ENCODE measurements around the gene TRPM5.

GRCh38 chr11:2461253-2461955, 17.1 kb upstream of the TRPM5 start:
- TF ChIP-seq, protein P1, sequence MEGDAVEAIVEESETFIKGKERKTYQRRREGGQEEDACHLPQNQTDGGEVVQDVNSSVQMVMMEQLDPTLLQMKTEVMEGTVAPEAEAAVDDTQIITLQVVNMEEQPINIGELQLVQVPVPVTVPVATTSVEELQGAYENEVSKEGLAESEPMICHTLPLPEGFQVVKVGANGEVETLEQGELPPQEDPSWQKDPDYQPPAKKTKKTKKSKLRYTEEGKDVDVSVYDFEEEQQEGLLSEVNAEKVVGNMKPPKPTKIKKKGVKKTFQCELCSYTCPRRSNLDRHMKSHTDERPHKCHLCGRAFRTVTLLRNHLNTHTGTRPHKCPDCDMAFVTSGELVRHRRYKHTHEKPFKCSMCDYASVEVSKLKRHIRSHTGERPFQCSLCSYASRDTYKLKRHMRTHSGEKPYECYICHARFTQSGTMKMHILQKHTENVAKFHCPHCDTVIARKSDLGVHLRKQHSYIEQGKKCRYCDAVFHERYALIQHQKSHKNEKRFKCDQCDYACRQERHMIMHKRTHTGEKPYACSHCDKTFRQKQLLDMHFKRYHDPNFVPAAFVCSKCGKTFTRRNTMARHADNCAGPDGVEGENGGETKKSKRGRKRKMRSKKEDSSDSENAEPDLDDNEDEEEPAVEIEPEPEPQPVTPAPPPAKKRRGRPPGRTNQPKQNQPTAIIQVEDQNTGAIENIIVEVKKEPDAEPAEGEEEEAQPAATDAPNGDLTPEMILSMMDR (IDR thresholded peaks at IDR 0.05): no peak
- TF ChIP-seq POLR2A (IDR thresholded peaks at IDR 0.05): no peak
